HTERT RPE-1 (cell line): Measurements from ENCODE around the gene CHST1.

Experiments used
- in situ Hi-C: fragments of 300-500 bp; cut with MboI; formaldehyde crosslinking; loops from 4 replicates; pipeline ENCODE4 v1.14.3; 2020; ENCODE audit warnings: low sequenced_read_pairs

The CHST1 gene

DNA sequence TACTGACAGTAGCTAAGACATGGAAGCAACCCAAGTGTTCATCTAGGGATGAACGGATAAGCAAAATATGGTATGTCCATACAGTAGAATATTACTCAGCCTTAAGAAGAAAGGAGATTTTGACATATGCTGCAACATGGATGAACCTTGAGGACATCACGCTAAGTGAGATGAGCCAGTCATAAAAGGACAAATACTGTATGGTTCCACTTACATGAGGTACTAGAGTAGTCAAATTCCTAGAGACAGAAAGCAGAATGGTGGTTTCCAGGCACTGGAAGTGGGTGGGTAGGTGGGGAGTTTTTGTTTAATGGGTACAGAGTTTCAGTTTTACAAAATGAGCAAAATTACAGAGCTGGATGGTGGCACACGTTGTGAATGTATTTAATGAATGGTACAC lies 18.1 kb downstream of the CHST1 start:
- in situ Hi-C loops, result no loop called here

DNA sequence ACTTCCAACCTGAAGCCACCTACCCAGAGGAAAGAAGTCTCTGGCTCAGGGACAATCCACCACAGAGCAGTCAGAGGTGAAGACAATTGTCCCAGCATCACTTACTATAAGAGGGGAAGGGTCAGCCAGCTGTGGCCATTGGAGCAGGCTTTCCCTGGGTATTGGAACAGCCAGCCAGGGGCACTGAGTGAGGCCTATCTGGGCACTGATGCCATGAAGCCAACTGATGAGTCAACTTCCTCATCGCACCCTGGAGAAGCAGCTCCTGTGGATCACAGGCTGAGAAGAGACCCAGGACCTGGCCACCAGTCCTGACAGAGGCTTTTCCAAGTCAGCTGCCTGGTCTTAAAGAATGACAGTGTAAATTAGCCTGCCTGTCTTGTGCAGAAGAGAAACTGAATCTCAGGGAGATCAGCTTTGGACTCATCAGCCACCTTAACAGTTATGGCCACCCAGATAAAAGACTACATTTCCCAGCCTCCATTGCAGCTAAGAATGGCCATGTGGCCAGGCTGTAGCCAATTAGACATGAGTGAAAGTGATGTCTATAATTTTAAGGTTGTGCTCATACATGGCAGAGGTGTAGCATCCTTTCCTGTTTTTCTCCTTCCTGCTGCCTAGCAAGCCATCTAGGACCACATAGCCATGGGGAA lies 19.0 kb downstream of the CHST1 start:
- in situ Hi-C loops, result no loop called here

DNA sequence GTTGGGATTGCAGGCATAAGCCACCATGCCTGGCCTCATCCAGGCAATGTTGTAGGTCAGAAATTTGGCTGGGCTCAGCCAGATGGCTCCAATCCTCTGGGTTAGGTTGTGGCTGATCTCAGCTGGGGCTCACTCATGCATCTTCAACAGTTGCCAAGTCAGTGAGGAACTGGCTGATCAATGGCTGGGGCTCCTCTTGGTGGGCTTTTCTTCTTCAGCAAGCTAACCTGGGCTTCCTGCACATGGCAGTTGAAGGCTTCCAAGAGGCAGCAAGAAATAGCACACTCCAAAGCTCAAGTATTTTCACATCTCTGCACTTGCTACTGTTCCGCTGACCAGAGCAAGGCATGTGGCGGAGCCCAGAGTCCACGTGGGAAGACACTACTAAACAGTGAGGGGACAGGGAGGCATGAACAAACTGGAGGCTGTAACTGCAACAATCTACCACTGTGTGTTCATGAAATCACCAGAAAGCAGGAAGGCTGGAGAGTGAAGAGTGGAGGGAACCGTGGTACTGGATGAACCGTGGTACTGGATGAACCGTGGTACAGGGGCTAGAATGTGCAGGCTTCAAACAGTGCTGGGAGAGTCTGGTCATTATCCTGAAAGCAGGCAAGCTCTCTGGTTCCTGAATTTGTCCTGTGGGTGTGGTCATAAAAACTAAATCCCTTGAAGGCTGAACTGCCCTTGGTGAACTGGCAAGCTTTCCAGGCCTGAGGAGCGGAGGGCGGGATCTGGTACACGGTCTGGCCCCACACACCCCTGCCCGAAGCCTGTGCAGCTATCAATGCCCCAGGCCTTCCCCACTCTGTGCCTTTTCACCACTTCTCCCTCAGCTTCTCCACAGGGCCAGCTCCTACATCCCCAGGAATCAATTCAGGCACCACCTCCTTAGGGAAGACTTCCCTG lies 20.2 kb downstream of the CHST1 start:
- in situ Hi-C loops, result no loop called here

DNA sequence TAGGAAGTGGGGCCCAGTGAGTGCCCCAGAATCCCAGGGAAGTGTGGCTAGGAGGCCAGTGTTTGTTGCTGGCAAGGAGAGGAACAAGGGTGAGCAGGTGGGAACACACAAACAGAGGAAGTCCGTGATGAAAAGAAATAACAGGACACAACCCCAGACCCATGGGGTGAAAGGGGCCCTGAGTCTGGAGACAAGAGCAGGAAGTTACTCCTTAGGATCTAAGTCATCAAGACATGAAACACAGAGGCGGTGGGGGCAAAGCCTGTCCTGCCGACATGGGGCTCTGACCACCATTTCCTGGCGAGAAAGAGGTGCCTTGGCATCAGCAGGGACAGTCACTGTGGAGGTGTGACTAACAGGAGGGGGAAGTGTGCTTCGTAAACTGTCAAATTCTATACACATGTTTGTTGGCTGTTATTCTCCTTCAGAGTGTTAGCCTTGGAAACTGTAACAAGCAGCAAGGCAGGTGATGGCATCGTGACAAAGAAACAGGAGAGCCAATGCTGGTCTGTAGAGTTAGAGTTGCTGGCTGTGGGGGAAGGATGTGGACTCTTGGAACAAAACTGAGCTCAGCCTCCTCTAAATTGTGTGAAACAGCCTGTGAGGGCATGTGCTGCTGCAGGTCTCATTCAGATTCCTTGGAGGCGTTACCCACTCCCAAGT lies 21.7 kb downstream of the CHST1 start:
- in situ Hi-C loops, result no loop called here

DNA sequence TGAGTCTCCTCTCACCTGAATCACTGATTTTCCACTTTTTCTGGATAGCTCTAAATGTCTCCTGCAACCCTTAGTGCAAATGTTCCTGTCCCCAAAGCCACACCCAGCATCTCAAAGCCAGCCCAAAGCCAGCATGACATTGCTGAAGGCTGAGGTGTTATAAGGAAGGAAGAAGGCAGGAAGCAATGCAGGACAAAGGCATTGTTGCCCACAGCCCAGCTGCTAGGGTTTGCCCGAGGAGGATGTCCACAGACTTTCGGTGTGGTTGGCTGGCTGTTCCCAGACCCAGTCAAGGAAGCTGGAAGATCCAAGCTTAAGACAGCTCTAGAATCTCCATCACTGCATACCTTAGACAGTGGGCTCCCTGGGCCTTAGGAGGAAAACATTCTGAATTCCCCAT lies 23.5 kb downstream of the CHST1 start:
- in situ Hi-C loops, result no loop called here

DNA sequence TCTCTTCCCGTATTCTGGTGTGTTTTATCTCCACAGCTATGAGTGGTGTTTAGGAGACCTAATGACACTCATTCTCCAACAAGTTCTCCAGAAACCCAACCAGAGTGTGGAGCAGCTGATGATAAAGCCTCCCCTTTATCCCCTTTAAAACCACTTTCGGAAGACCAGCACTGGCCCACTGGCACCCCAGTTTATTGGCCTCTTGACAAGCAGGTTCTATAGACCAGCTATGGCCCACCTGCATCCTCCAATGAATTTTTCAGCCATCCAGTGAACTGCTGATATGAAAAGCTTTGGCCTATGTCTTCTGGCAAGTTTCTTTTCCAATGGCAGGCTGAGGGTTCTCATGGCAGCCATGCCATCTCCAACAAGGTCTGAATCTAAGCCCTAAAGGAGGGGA lies 27.4 kb downstream of the CHST1 start:
- in situ Hi-C loops, result no loop called here

DNA sequence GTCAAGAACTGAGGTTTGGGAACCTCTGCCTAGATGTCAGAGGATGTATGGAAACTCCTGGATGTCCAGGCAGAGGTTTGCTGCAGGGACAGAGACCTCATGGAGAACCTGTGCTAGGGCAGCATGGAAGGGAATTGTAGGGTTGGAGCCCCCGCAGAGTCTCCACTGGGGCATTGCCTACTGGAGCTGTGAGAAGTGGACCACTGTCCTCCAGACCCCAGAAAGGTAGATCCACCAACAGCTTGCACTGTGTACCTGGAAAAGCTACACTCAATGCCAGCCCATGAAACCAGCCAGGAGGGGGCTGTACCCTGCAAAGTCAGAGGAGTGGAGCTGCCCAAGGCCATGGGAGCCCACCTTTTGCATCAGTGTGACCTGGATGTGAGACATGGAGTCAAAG lies 29.5 kb downstream of the CHST1 start:
- in situ Hi-C loops, result no loop called here

DNA sequence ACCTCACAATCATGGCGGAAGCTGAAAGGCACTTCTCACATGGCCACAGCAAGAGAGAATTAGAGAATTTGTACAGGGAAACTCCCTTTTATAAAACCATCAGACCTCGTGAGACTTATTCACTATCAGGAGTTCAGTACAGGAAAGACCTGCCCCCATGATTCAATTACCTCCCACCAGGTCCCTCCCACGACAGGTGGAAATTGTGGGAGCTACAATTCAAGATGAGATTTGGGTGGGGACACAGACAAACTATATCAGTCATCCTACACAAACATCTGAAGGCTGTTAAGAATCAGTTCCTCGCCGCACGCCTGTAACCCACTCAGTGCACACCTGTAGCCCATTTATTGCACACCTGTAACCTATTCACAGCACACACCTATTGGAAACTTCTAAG lies 39.8 kb downstream of the CHST1 start:
- in situ Hi-C loops, result no loop called here

DNA sequence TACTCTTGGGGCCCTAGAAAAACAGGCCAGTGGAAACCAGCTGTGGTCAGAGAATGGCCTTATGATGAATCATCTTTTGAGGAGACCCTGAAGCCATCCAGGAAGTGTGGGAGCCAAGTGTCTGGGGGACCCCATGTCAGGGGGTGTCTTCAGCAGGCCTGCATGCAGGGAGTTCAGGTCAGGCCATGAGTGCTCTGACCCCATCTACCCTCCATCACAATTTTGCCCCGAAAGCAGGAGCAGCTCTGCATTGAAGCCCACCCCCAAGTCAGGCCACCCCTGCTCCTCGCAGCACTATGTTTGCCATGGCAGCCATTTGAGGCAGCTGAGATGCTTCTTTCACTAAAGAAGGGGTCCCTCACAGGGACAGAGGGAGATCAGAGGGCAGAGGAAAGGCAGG lies 41.3 kb downstream of the CHST1 start:
- in situ Hi-C loops, result no loop called here

DNA sequence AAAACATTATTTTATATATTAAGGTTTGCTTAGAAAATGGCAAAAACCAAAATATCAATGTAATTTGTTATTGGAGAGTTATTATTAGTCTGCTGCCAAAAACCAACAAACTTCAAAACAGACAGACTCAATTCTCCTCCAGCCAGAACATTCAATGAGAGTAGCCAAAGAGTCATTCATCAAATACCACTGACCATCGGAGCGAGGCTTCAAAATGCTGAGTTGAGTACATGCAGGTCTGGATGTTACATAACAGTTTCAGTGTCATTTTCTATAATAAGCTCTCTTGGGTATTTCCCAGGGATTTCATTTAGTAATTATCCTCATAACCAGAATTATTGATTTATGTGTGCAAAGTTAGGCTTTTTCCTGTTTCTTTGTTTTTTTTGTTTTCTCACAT lies 42.6 kb downstream of the CHST1 start:
- in situ Hi-C loops, result no loop called here

DNA sequence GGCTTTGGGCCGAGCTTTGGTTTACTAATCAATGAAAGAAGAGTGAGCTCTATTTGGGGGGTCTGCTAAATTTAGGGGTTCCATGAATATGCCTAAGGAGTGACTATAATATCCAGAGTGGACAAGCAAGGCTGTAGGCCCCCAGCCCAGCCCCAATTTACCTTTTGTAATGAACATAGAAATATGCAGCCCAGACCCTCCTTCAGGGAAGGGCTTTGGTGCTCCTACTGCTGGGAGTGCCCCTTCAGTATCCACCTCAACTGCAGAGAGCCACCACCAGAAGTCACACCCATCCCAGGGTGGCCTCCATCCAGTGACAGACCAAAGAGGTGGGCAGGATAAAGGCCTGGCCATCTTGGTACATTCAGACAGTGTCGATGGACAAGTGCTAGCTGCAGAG lies 43.1 kb downstream of the CHST1 start:
- in situ Hi-C loops, result no loop called here

DNA sequence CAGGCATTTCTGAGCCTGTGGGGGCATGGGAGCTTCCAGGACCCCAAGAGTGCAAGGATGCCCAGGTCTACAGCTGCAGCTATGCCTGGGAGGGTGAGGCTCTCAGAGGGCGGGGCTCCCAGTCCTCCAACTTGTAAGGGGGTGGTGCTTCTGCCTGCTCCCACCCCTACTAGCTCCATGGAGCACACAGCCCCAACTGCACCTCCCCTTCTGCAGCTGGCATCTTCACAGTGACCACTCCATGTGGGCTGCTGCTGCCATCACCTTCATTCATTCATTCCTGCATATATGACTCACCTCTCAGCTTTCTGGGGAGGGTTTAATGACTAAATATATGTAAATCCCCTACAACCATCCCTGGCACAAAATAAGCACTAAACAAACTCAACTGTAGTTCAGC lies 43.8 kb downstream of the CHST1 start:
- in situ Hi-C loops, result no loop called here

DNA sequence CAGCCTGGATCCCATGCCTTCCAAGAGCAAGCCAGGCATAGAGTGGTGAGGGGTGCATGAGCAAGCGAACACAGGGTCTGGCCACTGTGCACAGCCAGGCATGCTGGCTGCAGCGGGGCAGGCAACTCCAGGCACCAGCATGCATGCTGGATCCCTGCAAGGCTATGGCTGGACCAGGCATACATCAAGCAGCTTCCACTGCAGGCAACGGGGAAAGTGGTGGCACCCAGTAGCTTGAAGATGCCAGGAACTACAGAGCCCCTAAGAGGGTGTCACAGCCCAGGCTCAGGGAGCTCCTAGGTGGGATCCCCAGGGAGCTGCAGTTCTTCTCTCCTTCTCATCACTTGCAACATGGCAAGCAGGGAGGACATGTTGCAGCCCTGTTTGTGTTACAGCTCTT lies 45.2 kb downstream of the CHST1 start:
- in situ Hi-C loops, result no loop called here

DNA sequence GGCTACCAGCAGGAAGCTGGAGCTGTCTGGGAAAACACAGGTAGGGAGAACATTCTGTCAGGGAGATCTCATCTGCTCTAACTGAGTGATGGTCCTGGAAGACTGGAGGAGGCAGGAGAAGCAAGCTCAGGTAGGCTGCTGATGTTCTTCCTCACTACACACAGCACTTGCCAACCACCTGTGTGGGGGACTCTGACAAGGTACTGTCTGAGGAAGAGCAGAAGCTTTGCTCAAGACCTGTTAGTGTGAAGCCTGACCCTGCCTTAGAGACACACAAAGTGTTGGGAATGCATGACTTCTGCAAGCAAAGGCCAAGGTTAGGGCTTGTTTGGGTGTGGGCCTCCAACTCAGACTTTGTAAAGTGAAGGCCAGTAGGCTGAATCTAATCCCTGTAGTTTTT lies 46.5 kb downstream of the CHST1 start:
- in situ Hi-C loops, result no loop called here

DNA sequence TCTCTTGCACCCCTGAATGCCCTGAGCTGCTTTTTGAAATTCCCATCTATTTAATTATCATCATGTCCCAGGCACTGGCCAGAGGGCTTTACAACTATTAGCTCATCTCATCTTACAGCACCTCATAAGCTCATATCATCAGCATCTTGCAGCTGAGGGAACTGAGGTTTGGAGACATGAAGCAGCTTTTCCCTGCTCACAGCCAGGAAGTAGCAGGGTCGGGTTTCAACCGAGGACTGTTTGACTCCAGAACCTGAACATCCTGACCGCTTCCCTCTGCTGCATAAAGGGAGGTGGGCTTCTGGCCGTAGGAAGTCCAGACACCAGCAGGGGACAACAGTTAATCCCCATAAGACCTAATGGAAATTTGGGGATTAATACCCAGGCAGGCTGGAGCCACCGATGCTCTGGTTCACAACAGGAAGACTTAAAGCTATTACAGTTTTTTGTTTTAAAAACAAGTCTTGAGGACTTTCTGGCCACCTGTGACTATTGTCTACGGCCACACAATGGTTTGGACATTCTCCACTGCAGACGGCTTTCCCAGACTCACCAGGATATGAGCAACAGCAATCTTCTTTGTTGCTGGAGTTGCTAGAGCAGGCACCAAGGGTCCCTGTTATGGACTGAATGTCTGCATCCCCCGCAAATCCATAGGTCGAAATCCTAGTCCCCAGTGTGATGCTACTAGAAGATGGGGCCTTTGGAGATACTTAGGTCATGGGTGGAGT lies 47.4 kb downstream of the CHST1 start:
- in situ Hi-C loops, result no loop called here

DNA sequence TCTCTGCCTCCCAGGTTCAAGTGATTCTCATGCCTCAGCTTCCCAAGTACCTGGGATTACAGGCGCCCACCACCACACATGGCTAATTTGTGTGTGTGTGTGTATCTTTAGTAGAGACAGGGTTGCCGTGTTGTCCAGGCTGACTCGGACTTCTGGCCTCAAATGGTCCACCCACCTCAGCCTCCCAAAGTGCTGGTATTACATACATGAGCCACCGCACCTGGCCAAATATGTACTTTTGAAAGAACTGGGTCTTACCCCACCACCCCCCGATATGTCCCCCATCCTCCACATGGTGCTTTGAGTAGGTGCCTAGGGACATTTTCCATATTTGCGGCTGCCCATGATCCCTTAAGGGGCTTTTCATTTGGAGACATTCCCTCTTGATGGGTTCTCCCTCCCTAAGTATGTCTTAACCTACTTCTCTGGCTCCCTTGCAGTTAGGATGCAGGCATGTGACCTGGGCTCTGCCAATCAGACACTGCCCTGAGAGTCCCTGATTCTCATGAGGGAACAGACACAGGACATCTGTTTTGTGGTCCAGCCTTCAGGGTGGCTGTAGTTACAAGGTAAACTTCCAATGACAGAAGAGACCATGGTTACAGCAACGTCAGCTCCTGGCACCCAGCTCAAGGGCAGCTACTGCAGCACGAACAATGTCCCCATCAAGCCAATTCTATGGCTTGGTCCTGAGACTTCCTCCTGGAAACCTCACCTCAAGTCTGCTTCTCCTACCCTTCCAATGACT lies 48.4 kb downstream of the CHST1 start:
- in situ Hi-C loops, result no loop called here

DNA sequence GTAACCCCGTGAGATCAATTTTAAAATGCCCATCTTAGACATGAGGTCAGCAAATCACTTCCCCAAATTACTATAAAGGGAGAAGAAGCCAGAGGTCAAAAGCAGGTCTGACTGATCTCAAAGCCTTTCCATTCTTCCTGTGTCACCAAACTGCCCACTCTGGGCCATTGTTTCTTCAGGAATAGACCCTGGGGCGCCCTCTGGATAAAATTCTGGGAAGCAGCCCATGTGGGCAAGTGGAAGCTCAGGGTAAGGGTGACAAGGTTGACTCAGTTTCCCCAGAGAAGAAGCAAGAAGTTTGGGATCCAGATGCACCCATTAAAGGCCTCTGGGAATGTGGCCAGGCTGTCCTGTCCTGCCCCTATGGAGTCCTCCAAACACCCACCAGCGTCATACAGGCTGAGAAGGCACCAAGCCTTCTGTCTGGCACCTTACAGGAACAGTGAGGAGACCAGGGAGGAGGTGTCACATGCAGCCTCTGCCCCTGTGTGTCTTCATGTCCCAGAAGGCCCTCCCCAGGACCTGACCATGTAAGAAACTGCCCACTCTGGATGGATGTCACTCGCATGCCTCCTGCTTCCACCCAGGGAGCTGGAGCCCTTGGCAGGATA lies 50.1 kb downstream of the CHST1 start:
- in situ Hi-C loops, result no loop called here

DNA sequence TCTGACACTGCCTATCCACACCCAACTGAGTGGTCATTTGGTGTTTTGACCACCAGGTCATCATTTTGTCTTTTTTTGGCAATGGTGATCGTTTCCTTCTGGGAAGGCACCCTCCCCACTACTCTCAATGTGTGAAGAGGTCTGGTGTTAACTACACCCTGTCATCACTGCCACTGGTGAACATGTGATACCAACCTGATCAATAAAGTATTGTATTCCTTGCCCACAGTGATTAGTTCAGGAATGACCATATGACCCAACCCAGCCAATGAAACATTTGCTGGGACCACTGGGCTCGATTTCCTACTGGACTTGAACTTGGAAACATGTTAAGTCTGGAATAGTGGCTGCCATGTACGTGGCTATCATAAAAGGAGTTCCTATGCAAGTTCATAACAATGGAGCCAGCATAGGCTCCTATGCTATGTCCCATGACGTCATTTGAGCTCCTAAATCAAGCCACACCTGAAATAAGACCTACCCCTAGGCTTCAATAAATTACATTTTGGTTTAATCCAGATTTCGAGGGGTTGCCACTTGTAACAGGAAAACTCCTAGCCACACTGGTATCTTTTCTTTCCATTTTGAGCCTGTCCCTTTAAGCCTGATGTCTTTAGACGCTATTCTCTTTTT lies 51.1 kb downstream of the CHST1 start:
- in situ Hi-C loops, result no loop called here

DNA sequence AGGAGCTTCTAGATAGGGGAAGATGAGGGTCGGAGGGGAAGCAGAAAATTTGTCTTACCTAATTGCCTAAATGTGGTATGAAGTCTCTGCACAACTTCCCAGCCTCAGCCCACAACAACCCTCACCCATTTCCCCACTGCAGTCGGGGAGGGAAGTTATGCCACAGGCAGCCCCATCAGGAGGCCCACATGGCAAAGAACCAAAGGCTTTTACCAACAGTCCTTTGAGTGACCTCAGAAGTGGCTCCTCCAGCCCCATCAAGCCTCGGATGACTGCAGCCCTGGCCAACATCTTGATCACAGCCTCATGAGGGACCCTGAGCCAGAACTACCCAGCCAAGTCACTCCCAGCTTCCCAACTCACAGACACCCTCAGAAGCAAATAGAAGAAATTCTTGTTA lies 54.8 kb downstream of the CHST1 start:
- in situ Hi-C loops, result no loop called here

DNA sequence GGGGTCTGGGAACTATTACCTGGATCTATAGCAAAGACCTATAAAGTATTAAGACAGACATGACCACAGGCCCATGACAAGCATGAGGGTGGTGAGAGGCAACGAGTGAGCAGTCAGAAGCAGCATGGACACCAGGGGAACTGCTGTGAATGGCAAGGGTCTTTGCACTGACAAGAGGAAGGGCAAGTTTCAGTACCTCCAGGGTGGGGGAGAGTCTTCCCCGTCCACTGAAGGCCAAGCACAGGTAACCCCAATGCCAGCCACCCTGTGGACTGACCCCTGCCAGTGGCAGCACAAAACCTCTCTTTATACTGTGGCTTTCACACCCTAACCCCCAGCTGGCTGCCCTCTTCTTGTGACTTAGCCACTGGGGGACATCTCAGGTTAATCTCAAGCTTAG lies 55.5 kb downstream of the CHST1 start:
- in situ Hi-C loops, result no loop called here
